GM12878 (cell line): ENCODE results near the gene ZNF692. TPM values are rescaled to one million over a fixed set of nuclear protein-coding genes. Genes with fewer than 3 reads are reported as not detected.

Experiments
- ATAC-seq: fragments of 200-7000 bp; cut with Tn5 transposase; 3 replicates; pipeline ENCODE4 v1.9.1; 2020; ENCODE audit warnings: mild to moderate bottlenecking, moderate library complexity
- BruUV-seq: library from RNA; stranded (reverse); fragments of 400-500 nt; replicated peaks from 2 replicates; lab custom pipeline; 2021; lab: Mats Ljungman, UMichigan
- CTCF ChIA-PET: fragments of 300-600 bp; sonication (Branson Sonifier 250); formaldehyde crosslinking; extraction: SDS; loops from one replicate; lab custom pipeline; 2021; ENCODE audit warnings: inconsistent platforms; lab: Yijun Ruan, JAX
- POLR2A ChIA-PET: fragments of 350-600 bp; formaldehyde crosslinking; extraction: SDS; loops from one replicate; lab custom pipeline; 2021; ENCODE audit warnings: inconsistent platforms; lab: Charles Lee
- RAD21 ChIA-PET: fragments of 300-600 bp; sonication (Branson Sonifier 250); formaldehyde crosslinking; loops from one replicate; lab custom pipeline; 2023; ENCODE audit warnings: antibody characterized with exemption; ENCODE audit not compliant: unreplicated experiment; lab: Charles Lee
- SMC1A ChIA-PET: fragments of 300-600 bp; sonication (Branson Sonifier 250); formaldehyde crosslinking; loops from one replicate; lab custom pipeline; 2023; ENCODE audit not compliant: unreplicated experiment, uncharacterized antibody; lab: Charles Lee
- DNase-seq: peaks from one replicate; pipeline ENCODE4 v3.0.0-alpha.2; 2011; ENCODE audit warnings: low read depth, low spot score
- FAIRE-seq: peaks from 3 replicates; lab custom pipeline; 2011; peaks lifted over from hg19 to GRCh38; lab: Jason Lieb, UNC
- H2AFZ ChIP-seq: 2 replicates; pipeline ENCODE4 v1.6.0; 2011; ENCODE audit warnings: low read depth, low read length, control low read depth; ENCODE audit not compliant: control insufficient read depth
- H3K27ac ChIP-seq: 2 replicates; pipeline ENCODE4 v1.5.1; 2011; ENCODE audit warnings: control low read depth; ENCODE audit not compliant: control insufficient read depth, insufficient read depth
- H3K27me3 ChIP-seq, 2 experiments: replicated peaks in 1 of 2; 2 replicates each; pipeline versions ENCODE4 v1.6.0 to v1.6.1; 2011; ENCODE audit warnings: low read length in 1 of 2; ENCODE audit not compliant: control insufficient read depth in 2 of 2, insufficient read depth in 2 of 2
- H3K36me3 ChIP-seq, 2 experiments: 2 replicates each; pipeline ENCODE4 v1.5.1; 2011; ENCODE audit warnings: low read length in 1 of 2; ENCODE audit not compliant: control insufficient read depth in 2 of 2, insufficient read depth in 2 of 2
- H3K4me1 ChIP-seq: 2 replicates; pipeline ENCODE4 v1.6.1; 2011; ENCODE audit warnings: mild to moderate bottlenecking, low read length, moderate library complexity, mixed read lengths; ENCODE audit not compliant: control insufficient read depth, insufficient read depth
- H3K4me2 ChIP-seq: 2 replicates; pipeline ENCODE4 v1.6.0; 2011; ENCODE audit warnings: control low read depth; ENCODE audit not compliant: control insufficient read depth, insufficient read depth
- H3K4me3 ChIP-seq: fragments of 200-600 bp; sonication (generic); 2 replicates; pipeline ENCODE4 v1.5.1; 2016
- H3K79me2 ChIP-seq: 2 replicates; pipeline ENCODE4 v1.6.0; 2011; ENCODE audit warnings: low read length; ENCODE audit not compliant: control insufficient read depth, insufficient read depth
- H3K9ac ChIP-seq: 2 replicates; pipeline ENCODE4 v1.8.0; 2011; ENCODE audit warnings: low read length, control low read depth, mixed read lengths; ENCODE audit not compliant: control insufficient read depth, insufficient read depth
- H3K9me3 ChIP-seq: replicated peaks from 3 replicates; pipeline ENCODE4 v1.5.1; 2011; ENCODE audit warnings: mild to moderate bottlenecking, low read length; ENCODE audit not compliant: control insufficient read depth, insufficient read depth
- H4K20me1 ChIP-seq: 2 replicates; pipeline ENCODE4 v1.6.0; 2011; ENCODE audit not compliant: control insufficient read depth, insufficient read depth
- ATF7 ChIP-seq: fragments of 450-650 bp; IDR thresholded peaks from 2 replicates; pipeline ENCODE4 v1.6.1; 2016; ENCODE audit warnings: low read depth, mild to moderate bottlenecking
- EZH2 ChIP-seq: IDR thresholded peaks from 2 replicates; pipeline ENCODE4 v1.6.1; 2012; ENCODE audit warnings: low read depth, mild to moderate bottlenecking, control low read depth, inconsistent platforms, low read length, borderline replicate concordance; ENCODE audit not compliant: control insufficient read depth
- HDAC2 ChIP-seq: fragments of 200-600 bp; sonication (generic); IDR thresholded peaks from 2 replicates; pipeline ENCODE4 v1.6.1; 2017
- MTA3 ChIP-seq: IDR thresholded peaks from 2 replicates; pipeline ENCODE4 v1.6.1; 2012; ENCODE audit warnings: low read length, inconsistent platforms, borderline replicate concordance
- MYC ChIP-seq: IDR thresholded peaks from 2 replicates; pipeline ENCODE4 v1.6.1; 2011; ENCODE audit warnings: mild to moderate bottlenecking, low read length, moderate library complexity, inconsistent platforms; ENCODE audit not compliant: insufficient read depth, insufficient replicate concordance, insufficient read length, severe bottlenecking
- NBN ChIP-seq: fragments of 450-650 bp; IDR thresholded peaks from 2 replicates; pipeline ENCODE4 v1.6.1; 2016
- RELA ChIP-seq: fragments of 450-650 bp; IDR thresholded peaks from 2 replicates; pipeline ENCODE4 v1.8.0; 2014; ENCODE audit warnings: borderline replicate concordance; ENCODE audit not compliant: partially characterized antibody
- RUNX3 ChIP-seq: IDR thresholded peaks from 2 replicates; pipeline ENCODE4 v1.6.1; 2012; ENCODE audit warnings: low read length, inconsistent platforms
- SIX5 ChIP-seq: IDR thresholded peaks from 2 replicates; pipeline ENCODE4 v1.6.1; 2011; ENCODE audit warnings: mild to moderate bottlenecking, low read depth, low read length, moderate library complexity; ENCODE audit not compliant: severe bottlenecking
- SPI1 ChIP-seq: IDR thresholded peaks from 2 replicates; pipeline ENCODE4 v1.6.1; 2011; ENCODE audit warnings: low read depth, mild to moderate bottlenecking, low read length, moderate library complexity, borderline replicate concordance; ENCODE audit not compliant: insufficient read depth
- ZNF207 ChIP-seq: fragments of 450-650 bp; IDR thresholded peaks from 2 replicates; pipeline ENCODE4 v1.6.1; 2014; ENCODE audit warnings: antibody characterized with exemption, mild to moderate bottlenecking, borderline replicate concordance
- ZNF24 ChIP-seq: fragments of 450-650 bp; IDR thresholded peaks from 2 replicates; pipeline ENCODE4 v1.6.1; 2017; ENCODE audit warnings: antibody characterized with exemption, mild to moderate bottlenecking
- WGBS: methylation state at CpG from one replicate; pipeline ENCODE4 v1.1.6; 2016; ENCODE audit warnings: low lambda C conversion rate; ENCODE audit not compliant: insufficient replicate concordance, insufficient coverage; ENCODE audit errors: missing lambda C conversion rate; 5-methylcytosine and 5-hydroxymethylcytosine counted together
- in situ Hi-C: fragments of 300-500 bp; cut with MboI; formaldehyde crosslinking; loops from 9 replicates; pipeline ENCODE4 v1.14.3; 2018; ENCODE audit warnings: mixed read lengths
- intact Hi-C: fragments of 100-400 bp; cut with micrococcal nuclease; formaldehyde crosslinking; loops from one replicate; pipeline ENCODE4 v1.14.2; 2022; ENCODE audit not compliant: unreplicated experiment
- polyA plus RNA-seq, 11 experiments: library from polyadenylated mRNA; depleted of rRNA in 4 of 11; unstranded in 6 of 11; stranded (reverse) in 5 of 11; fragments of >200 nt; fragmentation: Nextera tagmentation in 4 of 11; fragmentation: Illumina TruSeq in 1 of 11; extraction: Ambion mirVana in 4 of 11; extraction: Trizol in 1 of 11; gene quantifications; 1 replicate in 1 of 11; 2 replicates in 10 of 11; pipeline versions ENCODE4 v1.2.1 to v1.2.3, GENCODE V29; 2011 to 2016; ENCODE audit warnings: inconsistent platforms in 2 of 11, missing spikeins in 2 of 11, low read depth in 1 of 11
- total RNA-seq, 4 experiments: library from RNA; depleted of rRNA in 3 of 4; stranded (reverse); fragments of >200 nt in 3 of 4; fragmentation: Illumina TruSeq in 1 of 4; extraction: Trizol in 1 of 4; gene quantifications; 2 replicates each; pipeline versions ENCODE4 v1.2.1 to v1.2.3, GENCODE V29; 2013 to 2021
- TF ChIP-seq, protein P1 (sequence below): IDR thresholded peaks from 2 replicates; pipeline ENCODE4 v1.6.1; 2011; ENCODE audit warnings: borderline replicate concordance, low read depth, mild to moderate bottlenecking, moderate library complexity, mixed read lengths, low read length; ENCODE audit not compliant: insufficient read depth; ENCODE audit errors: extremely low read length
- TF ChIP-seq, protein P2 (sequence below): fragments of 450-650 bp; IDR thresholded peaks from 2 replicates; pipeline ENCODE4 v1.6.1; 2017; ENCODE audit warnings: antibody characterized with exemption, mild to moderate bottlenecking, moderate library complexity

The ZNF692 gene
- total and polyA plus RNA-seq, 10 of the 15 experiments (the other 5 are each of a cell fraction or from before 2014, with no cell fraction given) = 5.3 to 76.6 (median 36.9) TPM

DNA sequence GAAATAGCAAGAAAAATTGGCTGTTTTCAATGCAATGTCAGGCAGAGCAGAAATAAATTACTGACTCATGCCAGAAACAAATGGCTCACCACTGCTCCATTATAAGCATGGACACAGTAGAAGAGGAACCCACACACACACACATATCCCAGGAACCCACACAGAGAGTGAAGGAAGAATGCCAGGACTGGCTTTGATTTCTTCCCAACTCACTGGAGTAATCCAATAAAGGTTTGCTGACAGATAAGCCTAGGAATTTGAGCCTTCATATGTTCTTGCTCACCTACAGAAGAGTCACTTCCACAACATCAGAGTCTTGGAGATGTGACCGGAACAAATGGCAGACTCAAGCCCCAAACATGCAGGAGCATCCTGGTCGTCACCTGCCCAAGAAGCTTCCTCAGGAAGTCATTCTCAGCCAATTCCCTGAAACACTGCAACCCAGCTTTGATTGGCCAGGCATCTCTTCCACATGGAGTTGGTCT, 35.3 kb downstream of the ZNF692 start (continued):
- TF ChIP-seq RELA = no peak
- no peak for TF ChIP-seq EZH2

DNA sequence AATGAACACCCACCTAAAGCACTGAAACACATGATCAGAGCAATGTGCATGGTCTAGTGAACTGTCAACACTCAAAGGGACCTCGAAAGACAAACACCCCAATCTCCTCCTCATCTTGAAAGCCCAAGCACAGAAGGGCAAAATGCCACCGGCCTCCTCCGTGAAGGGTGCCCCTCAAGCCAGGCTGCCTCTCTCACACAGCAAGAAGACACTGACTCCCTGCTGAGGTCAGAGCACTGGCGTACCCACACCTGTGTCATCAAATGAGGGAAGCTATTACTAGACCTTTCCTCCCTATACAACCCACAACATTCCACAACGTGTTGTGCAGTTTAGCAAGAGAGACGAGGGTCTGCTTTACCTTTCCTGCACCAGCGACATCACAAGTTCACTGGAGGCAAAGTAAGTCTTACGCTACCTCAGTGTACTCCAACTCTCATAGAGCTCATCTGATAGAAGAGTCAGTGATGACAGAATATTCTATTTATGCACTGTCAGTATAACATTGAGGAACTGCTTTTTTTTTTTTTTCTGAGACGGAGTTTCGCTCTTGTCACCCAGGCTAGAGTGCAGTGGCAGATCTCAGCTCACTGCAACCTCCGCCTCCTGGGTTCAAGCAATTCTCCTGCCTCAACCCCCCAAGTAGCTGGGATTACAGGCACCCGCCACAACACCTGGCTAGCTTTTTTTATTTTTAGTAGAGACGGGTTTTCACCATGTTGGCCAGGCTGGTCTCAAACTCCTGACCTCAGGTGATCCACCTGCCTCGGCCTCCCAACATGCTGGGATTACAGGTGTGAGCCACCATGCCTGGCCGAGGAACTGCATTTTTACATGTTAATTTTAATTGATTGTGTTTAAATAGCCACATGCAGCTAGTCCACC, 36.5 kb downstream of the ZNF692 start:
- peak overlapping the region; percentile 97 for H3K4me2 ChIP-seq
- TF ChIP-seq MTA3 (no peak), ATF7 (peak; percentile 90), SPI1 (peak; percentile 75; the same call in 1 of the 2 replicates), ZNF24 (no peak), RELA (no peak), RUNX3 (no peak), ZNF207 (no peak), SIX5 (no peak), HDAC2 (no peak), NBN (peak; percentile 47; the same call in 1 of the 2 replicates), MYC (no peak)
- TF ChIP-seq, protein P1, sequence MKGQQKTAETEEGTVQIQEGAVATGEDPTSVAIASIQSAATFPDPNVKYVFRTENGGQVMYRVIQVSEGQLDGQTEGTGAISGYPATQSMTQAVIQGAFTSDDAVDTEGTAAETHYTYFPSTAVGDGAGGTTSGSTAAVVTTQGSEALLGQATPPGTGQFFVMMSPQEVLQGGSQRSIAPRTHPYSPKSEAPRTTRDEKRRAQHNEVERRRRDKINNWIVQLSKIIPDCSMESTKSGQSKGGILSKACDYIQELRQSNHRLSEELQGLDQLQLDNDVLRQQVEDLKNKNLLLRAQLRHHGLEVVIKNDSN = no peak
- TF ChIP-seq, protein P2, sequence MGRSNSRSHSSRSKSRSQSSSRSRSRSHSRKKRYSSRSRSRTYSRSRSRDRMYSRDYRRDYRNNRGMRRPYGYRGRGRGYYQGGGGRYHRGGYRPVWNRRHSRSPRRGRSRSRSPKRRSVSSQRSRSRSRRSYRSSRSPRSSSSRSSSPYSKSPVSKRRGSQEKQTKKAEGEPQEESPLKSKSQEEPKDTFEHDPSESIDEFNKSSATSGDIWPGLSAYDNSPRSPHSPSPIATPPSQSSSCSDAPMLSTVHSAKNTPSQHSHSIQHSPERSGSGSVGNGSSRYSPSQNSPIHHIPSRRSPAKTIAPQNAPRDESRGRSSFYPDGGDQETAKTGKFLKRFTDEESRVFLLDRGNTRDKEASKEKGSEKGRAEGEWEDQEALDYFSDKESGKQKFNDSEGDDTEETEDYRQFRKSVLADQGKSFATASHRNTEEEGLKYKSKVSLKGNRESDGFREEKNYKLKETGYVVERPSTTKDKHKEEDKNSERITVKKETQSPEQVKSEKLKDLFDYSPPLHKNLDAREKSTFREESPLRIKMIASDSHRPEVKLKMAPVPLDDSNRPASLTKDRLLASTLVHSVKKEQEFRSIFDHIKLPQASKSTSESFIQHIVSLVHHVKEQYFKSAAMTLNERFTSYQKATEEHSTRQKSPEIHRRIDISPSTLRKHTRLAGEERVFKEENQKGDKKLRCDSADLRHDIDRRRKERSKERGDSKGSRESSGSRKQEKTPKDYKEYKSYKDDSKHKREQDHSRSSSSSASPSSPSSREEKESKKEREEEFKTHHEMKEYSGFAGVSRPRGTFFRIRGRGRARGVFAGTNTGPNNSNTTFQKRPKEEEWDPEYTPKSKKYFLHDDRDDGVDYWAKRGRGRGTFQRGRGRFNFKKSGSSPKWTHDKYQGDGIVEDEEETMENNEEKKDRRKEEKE = no peak

More for the DNA sequence above, 36.5 kb downstream of the ZNF692 start:
- Histone ChIP-seq H3K4me3 (peak overlapping the region; percentile 79), H3K79me2 (peaks cover 43% of the 10 kb centered on the region), H3K27me3 (no peaks in the 10 kb centered on the region), H2AFZ (no peak overlapping the region), H4K20me1 (no peaks in the 10 kb centered on the region; the same call in 1 of the 2 replicates), H3K4me1 (peaks cover 24% of the 10 kb centered on the region), H3K27ac (peak overlapping the region; percentile 24), H3K9me3 (no peaks in the 10 kb centered on the region), H3K36me3 (peaks cover 2 to 19% of the 10 kb centered on the region in 2 experiments), H3K9ac (no peak overlapping the region)
- WGBS = 20% methylated on average over 15 of the region's 15 CpGs
- intact Hi-C loops = loop anchor here (5.0 kb wide), 1 partner anchor 580 kb away; no protein-coding TSS in a partner anchor
- ChIA-PET CTCF (interaction anchor here (0.7 to 2.2 kb wide), 10 partner anchors 15 to 579 kb away, joined by 3 to 11 read pairs (median 4); partner anchors contain the start of genes ZNF672 and ZNF692), SMC1A (interaction anchor here (0.6 to 5.5 kb wide), 10 partner anchors 11 to 579 kb away, joined by 3 to 36 read pairs (median 4); no protein-coding TSS in a partner anchor), POLR2A (interaction anchor here (0.5 to 2.2 kb wide), 6 partner anchors 16 to 1401 kb away, joined by 3 to 17 read pairs (median 3); partner anchors contain the start of gene ZNF672), RAD21 (interaction anchor here (0.6 to 2.0 kb wide), 8 partner anchors 16 to 126 kb away, joined by 3 to 14 read pairs (median 4); partner anchors contain the start of genes ZNF672 and ZNF692)
- in situ Hi-C loops = no loop called here
- no TSS peak for BruUV-seq
- ATAC-seq (peak; percentile 40), DNase-seq (no peak), FAIRE-seq (no peak)
